ENCODE results near the gene CSTPP1.

The CSTPP1 gene

GRCh38 chr11:47178737-47179654, 242.4 kb downstream of the CSTPP1 start:
- no peaks in the 10 kb centered on the region for H4K20me1 ChIP-seq (ENCODE audit: insufficient read depth)
- H3K79me2 ChIP-seq (ENCODE audit: insufficient read depth, low read depth) = peaks cover 23% of the 10 kb centered on the region
- H2AFZ ChIP-seq (ENCODE audit: low read depth) = no peak overlapping the region
- H3K27me3 ChIP-seq (ENCODE audit: insufficient read depth, low read depth) = no peaks in the 10 kb centered on the region
- peaks cover 22% of the 10 kb centered on the region for H3K4me1 ChIP-seq (ENCODE audit: low read depth, poor library complexity, severe bottlenecking)
- no peaks in the 10 kb centered on the region; the same call in 1 of the 2 replicates for H3K36me3 ChIP-seq (ENCODE audit: insufficient read depth)
- no peak overlapping the region for H3K9ac ChIP-seq
- H3K27ac ChIP-seq = no peak overlapping the region
- TF ChIP-seq CTCF (conservative IDR thresholded peaks at IDR 0.05; ENCODE audit: low read depth, low read length) = no peak
- H3K4me3 ChIP-seq (IDR thresholded peaks at IDR 0.05; ENCODE audit: insufficient read depth, low read depth, low read length) = no peak overlapping the region
- no peak overlapping the region for H3K4me2 ChIP-seq

DNA sequence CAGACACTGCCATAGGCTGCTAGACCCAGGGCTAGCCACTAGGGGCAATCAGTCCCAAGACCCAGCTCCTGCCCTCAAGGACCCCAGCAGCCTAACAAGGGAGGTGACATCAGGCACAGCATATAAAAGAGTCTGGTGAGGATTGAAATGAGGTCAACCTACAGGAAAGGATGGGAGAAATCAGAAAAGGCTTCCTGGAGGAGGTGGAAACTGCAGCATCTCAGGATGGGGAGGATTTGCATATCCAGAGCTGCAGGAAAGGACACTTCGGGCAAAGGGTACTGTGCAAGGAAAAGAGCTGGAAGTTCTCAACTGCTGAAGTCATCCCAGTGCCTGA, 243.1 kb downstream of the CSTPP1 start:
- no peak overlapping the region for H3K4me3 ChIP-seq (IDR thresholded peaks at IDR 0.05; ENCODE audit: insufficient read depth, low read depth, low read length)
- TF ChIP-seq CTCF (conservative IDR thresholded peaks at IDR 0.05; ENCODE audit: low read depth, low read length) = peak; percentile 74
- no peak overlapping the region for H2AFZ ChIP-seq (ENCODE audit: low read depth)
- no peak overlapping the region for H3K27ac ChIP-seq
- H4K20me1 ChIP-seq (ENCODE audit: insufficient read depth) = no peaks in the 10 kb centered on the region
- no peak overlapping the region for H3K9ac ChIP-seq
- H3K4me2 ChIP-seq = no peak overlapping the region
- peaks cover 21% of the 10 kb centered on the region for H3K4me1 ChIP-seq (ENCODE audit: low read depth, poor library complexity, severe bottlenecking)
- H3K79me2 ChIP-seq (ENCODE audit: insufficient read depth, low read depth) = peaks cover 20% of the 10 kb centered on the region
- no peaks in the 10 kb centered on the region for H3K36me3 ChIP-seq (ENCODE audit: insufficient read depth)
- no peaks in the 10 kb centered on the region for H3K27me3 ChIP-seq (ENCODE audit: insufficient read depth, low read depth)

DNA sequence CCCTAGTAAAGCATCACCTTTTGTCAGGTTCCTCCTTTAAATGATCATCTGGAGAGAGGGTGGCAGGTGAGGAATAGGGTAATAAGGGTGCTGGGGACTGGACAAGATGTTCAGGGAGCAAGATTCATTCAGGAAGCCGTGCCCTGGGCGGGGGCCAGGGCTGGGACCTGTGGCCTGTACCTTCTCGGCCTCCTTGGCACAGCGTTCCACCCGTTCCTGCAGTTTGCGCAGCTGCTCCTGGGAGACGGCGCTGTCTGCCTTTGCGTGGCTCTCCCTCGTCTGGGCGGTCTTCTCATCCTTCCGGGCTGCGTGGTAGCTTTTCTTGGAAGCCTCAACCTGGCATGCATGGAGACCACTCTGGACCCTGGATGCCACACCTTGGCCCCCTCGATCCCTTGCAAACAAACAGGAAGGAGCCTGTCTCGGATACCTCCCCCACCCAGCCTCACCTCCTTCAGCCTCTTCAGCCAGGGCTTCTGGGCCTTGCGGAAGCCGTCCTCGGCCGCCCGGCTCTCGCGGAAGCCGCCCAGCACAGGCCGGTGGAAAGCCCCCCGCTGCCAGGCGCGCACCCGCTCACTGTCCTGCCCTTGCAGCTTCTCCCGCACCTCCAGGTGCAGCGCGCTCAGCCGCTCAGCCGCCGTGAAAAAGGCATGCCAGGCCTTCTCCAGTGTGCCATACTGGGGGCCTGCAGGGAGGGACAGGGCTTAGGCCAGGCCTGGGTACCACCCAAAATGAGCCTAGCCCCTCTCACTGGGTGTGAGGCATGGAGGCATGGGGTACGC, 243.6 kb downstream of the CSTPP1 start:
- Histone ChIP-seq H3K27ac (no peak overlapping the region), H2AFZ (ENCODE audit: low read depth) (no peak overlapping the region), H3K9ac (no peak overlapping the region), H3K27me3 (ENCODE audit: insufficient read depth, low read depth) (no peaks in the 10 kb centered on the region), H3K79me2 (ENCODE audit: insufficient read depth, low read depth) (peaks cover 14% of the 10 kb centered on the region), H3K4me2 (no peak overlapping the region), H3K4me1 (ENCODE audit: low read depth, poor library complexity, severe bottlenecking) (peaks cover 15% of the 10 kb centered on the region), H3K4me3 (IDR thresholded peaks at IDR 0.05; ENCODE audit: insufficient read depth, low read depth, low read length) (no peak overlapping the region), H4K20me1 (ENCODE audit: insufficient read depth) (no peaks in the 10 kb centered on the region), H3K36me3 (ENCODE audit: insufficient read depth) (no peaks in the 10 kb centered on the region)
- no peak for TF ChIP-seq CTCF (conservative IDR thresholded peaks at IDR 0.05; ENCODE audit: low read depth, low read length)

DNA sequence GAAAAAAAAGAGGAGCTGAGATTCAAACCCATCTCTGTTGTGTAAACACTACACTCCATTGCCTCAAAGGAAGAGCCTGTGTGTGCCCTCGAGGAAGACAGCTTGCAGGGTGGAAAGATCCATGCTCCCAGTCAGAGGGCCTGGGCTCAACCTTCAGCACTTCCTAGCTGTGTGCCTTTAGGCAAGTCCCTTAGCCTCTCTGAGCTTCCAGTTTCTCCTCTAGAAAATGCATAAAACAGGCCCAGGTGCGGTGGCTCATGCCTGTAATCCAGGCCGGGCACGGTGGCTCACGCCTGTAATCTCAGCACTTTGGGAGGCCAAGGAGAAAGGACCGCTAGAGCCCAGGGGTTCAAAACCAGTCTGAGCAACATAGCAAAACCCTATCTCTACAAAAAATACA, 244.7 kb downstream of the CSTPP1 start:
- H3K4me1 ChIP-seq (ENCODE audit: low read depth, poor library complexity, severe bottlenecking) = peaks cover 8% of the 10 kb centered on the region
- no peaks in the 10 kb centered on the region for H3K27me3 ChIP-seq (ENCODE audit: insufficient read depth, low read depth)
- no peaks in the 10 kb centered on the region for H4K20me1 ChIP-seq (ENCODE audit: insufficient read depth)
- no peak for TF ChIP-seq CTCF (conservative IDR thresholded peaks at IDR 0.05; ENCODE audit: low read depth, low read length)
- no peak overlapping the region for H2AFZ ChIP-seq (ENCODE audit: low read depth)
- no peaks in the 10 kb centered on the region for H3K36me3 ChIP-seq (ENCODE audit: insufficient read depth)
- no peak overlapping the region for H3K4me3 ChIP-seq (IDR thresholded peaks at IDR 0.05; ENCODE audit: insufficient read depth, low read depth, low read length)
- no peak overlapping the region for H3K9ac ChIP-seq
- H3K79me2 ChIP-seq (ENCODE audit: insufficient read depth, low read depth) = peaks cover 3% of the 10 kb centered on the region
- no peak overlapping the region for H3K27ac ChIP-seq
- H3K4me2 ChIP-seq = no peak overlapping the region

All from KMS-11 (cell line).